Measurements from ENCODE around the gene INCENP.

The INCENP gene

DNA sequence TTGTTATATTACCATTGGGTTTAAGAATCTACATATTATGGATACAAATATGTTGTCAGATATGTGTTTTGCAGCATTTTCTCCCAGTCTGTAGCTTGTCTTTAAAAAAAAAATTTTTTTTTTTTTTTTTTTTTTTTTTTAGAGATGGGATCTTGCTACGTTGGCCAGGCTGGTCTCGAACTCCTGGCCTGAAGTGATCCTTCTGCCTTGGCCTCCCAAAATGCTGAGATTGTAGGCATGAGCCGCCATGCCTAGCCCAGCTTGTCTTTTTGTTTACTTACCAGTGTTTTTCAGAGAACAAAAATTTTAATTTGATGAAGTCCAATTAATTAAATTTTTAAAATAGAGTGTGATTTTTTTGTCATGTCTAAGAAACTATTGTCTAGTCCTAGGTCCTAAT, 29.8 kb downstream of the INCENP start:
- no peak overlapping the region for H3K4me2 ChIP-seq (ENCODE audit: low read depth, low read length)
- no peak for DNase-seq
- H3K9ac ChIP-seq (ENCODE audit: low read length), result no peak overlapping the region
- no peak overlapping the region for H3K4me3 ChIP-seq (ENCODE audit: low read length)
- H3K36me3 ChIP-seq (replicated peaks; ENCODE audit: insufficient read depth, low read length), result peaks cover 16% of the 10 kb centered on the region
- TF ChIP-seq EZH2 (optimal IDR thresholded peaks at IDR 0.05; ENCODE audit: low read depth, low read length), result no peak
- TF ChIP-seq, protein P1, sequence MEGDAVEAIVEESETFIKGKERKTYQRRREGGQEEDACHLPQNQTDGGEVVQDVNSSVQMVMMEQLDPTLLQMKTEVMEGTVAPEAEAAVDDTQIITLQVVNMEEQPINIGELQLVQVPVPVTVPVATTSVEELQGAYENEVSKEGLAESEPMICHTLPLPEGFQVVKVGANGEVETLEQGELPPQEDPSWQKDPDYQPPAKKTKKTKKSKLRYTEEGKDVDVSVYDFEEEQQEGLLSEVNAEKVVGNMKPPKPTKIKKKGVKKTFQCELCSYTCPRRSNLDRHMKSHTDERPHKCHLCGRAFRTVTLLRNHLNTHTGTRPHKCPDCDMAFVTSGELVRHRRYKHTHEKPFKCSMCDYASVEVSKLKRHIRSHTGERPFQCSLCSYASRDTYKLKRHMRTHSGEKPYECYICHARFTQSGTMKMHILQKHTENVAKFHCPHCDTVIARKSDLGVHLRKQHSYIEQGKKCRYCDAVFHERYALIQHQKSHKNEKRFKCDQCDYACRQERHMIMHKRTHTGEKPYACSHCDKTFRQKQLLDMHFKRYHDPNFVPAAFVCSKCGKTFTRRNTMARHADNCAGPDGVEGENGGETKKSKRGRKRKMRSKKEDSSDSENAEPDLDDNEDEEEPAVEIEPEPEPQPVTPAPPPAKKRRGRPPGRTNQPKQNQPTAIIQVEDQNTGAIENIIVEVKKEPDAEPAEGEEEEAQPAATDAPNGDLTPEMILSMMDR (IDR thresholded peaks at IDR 0.05; ENCODE audit: low read length), result no peak
- TF ChIP-seq EZH2phosphoT487 (IDR thresholded peaks at IDR 0.05; ENCODE audit: low read length), result no peak
- no peak overlapping the region for H2AFZ ChIP-seq (ENCODE audit: low read length)
- H3K27ac ChIP-seq (ENCODE audit: low read length), result no peak overlapping the region
- H3K9me3 ChIP-seq (replicated peaks; ENCODE audit: insufficient read depth, low read length), result no peaks in the 10 kb centered on the region
- no peaks in the 10 kb centered on the region for H3K9me2 ChIP-seq (replicated peaks; ENCODE audit: insufficient read depth, low read length)
- H3K27me3 ChIP-seq (replicated peaks; ENCODE audit: insufficient read depth, low read length), result no peaks in the 10 kb centered on the region
- no peaks in the 10 kb centered on the region for H3K4me1 ChIP-seq (ENCODE audit: low read length)
- H3K79me2 ChIP-seq (ENCODE audit: low read length), result no peaks in the 10 kb centered on the region
- H3F3A ChIP-seq (ENCODE audit: insufficient read depth, low read length), result no peaks in the 10 kb centered on the region
- H4K20me1 ChIP-seq (ENCODE audit: insufficient read depth, low read length), result 0 out of 2 replicates have a peak, but pooled peaks cover 3% of the 10 kb centered on the region

DNA sequence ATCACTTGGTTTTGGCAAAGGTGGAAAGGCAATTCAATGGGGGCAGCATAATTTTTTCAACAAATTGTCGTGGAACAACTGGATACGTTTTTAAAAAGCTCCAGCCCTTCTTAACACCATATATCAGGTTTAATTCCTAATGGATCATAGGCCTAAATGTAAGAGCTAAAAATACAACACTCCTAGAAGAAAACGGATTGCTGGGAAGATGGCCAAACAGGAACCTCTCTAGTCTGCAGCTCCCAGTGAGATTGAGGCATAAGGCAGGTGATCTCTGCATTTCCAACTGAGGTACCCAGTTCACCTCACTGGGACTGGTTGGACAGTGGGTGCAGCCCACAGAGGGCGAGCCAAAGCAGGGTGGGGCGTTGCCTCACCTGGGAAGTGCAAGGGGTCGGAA, 33.8 kb downstream of the INCENP start:
- Histone ChIP-seq H2AFZ (ENCODE audit: low read length) (no peak overlapping the region), H3K9me2 (replicated peaks; ENCODE audit: insufficient read depth, low read length) (no peaks in the 10 kb centered on the region), H3K79me2 (ENCODE audit: low read length) (no peaks in the 10 kb centered on the region), H3K9me3 (replicated peaks; ENCODE audit: insufficient read depth, low read length) (no peaks in the 10 kb centered on the region), H3K27ac (ENCODE audit: low read length) (no peak overlapping the region), H3K27me3 (replicated peaks; ENCODE audit: insufficient read depth, low read length) (no peaks in the 10 kb centered on the region), H4K20me1 (ENCODE audit: insufficient read depth, low read length) (0 out of 2 replicates have a peak, but pooled peaks cover 3% of the 10 kb centered on the region), H3K4me1 (ENCODE audit: low read length) (no peaks in the 10 kb centered on the region), H3F3A (ENCODE audit: insufficient read depth, low read length) (no peaks in the 10 kb centered on the region), H3K4me2 (ENCODE audit: low read depth, low read length) (no peak overlapping the region), H3K9ac (ENCODE audit: low read length) (no peak overlapping the region), H3K4me3 (ENCODE audit: low read length) (no peak overlapping the region), H3K36me3 (replicated peaks; ENCODE audit: insufficient read depth, low read length) (no peaks in the 10 kb centered on the region; the same call in 1 of the 2 replicates)
- no peak for DNase-seq
- TF ChIP-seq EZH2phosphoT487 (IDR thresholded peaks at IDR 0.05; ENCODE audit: low read length), result no peak
- TF ChIP-seq, protein P1 (IDR thresholded peaks at IDR 0.05; ENCODE audit: low read length), result no peak
- TF ChIP-seq EZH2 (optimal IDR thresholded peaks at IDR 0.05; ENCODE audit: low read depth, low read length), result no peak

DNA sequence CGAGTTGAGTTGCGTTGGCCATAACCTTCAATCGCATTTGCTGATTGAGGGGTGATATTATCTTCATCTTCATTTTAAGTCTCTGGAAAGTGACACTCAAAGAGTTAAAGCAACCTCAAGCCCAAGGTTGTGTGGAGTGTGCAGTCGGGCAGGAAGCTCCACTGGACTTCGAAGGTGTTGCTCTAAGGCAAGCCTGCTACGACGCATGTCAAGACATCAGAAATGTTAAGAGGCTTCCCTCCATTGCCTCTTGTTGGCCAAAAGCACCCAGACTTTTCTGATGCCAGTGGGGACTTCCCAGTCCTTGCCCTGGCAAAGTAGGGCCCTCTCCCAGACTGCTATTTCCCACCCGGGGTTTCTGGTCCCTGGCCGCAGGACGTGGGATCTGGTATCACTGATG, 42.6 kb downstream of the INCENP start:
- DNase-seq, result no peak
- no peaks in the 10 kb centered on the region for H3F3A ChIP-seq (ENCODE audit: insufficient read depth, low read length)

More for the DNA sequence above, 42.6 kb downstream of the INCENP start:
- TF ChIP-seq, protein P1 (IDR thresholded peaks at IDR 0.05; ENCODE audit: low read length), result no peak
- TF ChIP-seq EZH2 (optimal IDR thresholded peaks at IDR 0.05; ENCODE audit: low read depth, low read length) (no peak), EZH2phosphoT487 (IDR thresholded peaks at IDR 0.05; ENCODE audit: low read length) (no peak)
- Histone ChIP-seq H3K27me3 (replicated peaks; ENCODE audit: insufficient read depth, low read length) (no peaks in the 10 kb centered on the region), H3K4me1 (ENCODE audit: low read length) (no peaks in the 10 kb centered on the region), H3K79me2 (ENCODE audit: low read length) (no peaks in the 10 kb centered on the region), H3K4me2 (ENCODE audit: low read depth, low read length) (no peak overlapping the region), H3K27ac (ENCODE audit: low read length) (no peak overlapping the region), H3K9ac (ENCODE audit: low read length) (no peak overlapping the region), H3K9me2 (replicated peaks; ENCODE audit: insufficient read depth, low read length) (no peaks in the 10 kb centered on the region), H3K4me3 (ENCODE audit: low read length) (no peak overlapping the region), H3K36me3 (replicated peaks; ENCODE audit: insufficient read depth, low read length) (no peaks in the 10 kb centered on the region), H4K20me1 (ENCODE audit: insufficient read depth, low read length) (no peaks in the 10 kb centered on the region), H2AFZ (ENCODE audit: low read length) (no peak overlapping the region), H3K9me3 (replicated peaks; ENCODE audit: insufficient read depth, low read length) (no peaks in the 10 kb centered on the region)
